Prostate gland (tissue), 2 donors: ENCODE measurements around the gene NEURL1. TPM values are rescaled to one million over a fixed set of nuclear protein-coding genes. Genes with fewer than 3 reads are reported as not detected.
A peak's percentile ranks its signal among the peaks of the same experiment; 100 is the strongest.

Source experiments
- DNase-seq: peaks from one replicate; pipeline ENCODE4 v3.0.0-alpha.2; 2019; ENCODE audit warnings: low spot score
- H3K27ac ChIP-seq, 2 donors: fragments of 200-600 bp; sonication (generic); 2 replicates each; pipeline ENCODE4 v1.5.1; 2017 to 2019
- H3K27me3 ChIP-seq: fragments of 200-600 bp; sonication (generic); replicated peaks from 2 replicates; pipeline ENCODE4 v1.5.1; 2019; ENCODE audit not compliant: insufficient read depth
- H3K36me3 ChIP-seq, 2 donors: fragments of 200-600 bp; sonication (generic); 1 replicate in 1 of 2; 2 replicates in 1 of 2; pipeline versions ENCODE4 v1.5.1 to v1.8.1; 2017 to 2019
- H3K4me1 ChIP-seq: fragments of 200-600 bp; sonication (generic); replicated peaks from 2 replicates; pipeline ENCODE4 v1.5.1; 2019
- H3K4me3 ChIP-seq, 2 donors: fragments of 200-600 bp; sonication (generic); 2 replicates each; pipeline ENCODE4 v1.5.1; 2017 to 2019
- H3K9me3 ChIP-seq: fragments of 200-600 bp; sonication (generic); 2 replicates; pipeline ENCODE4 v1.5.1; 2017
- POLR2A ChIP-seq: fragments of 450-650 bp; IDR thresholded peaks from one replicate; pipeline ENCODE4 v1.6.1; 2016; ENCODE audit warnings: antibody characterized with exemption, mild to moderate bottlenecking
- POLR2AphosphoS5 ChIP-seq: sonication (generic); formaldehyde crosslinking; IDR thresholded peaks from one replicate; pipeline ENCODE4 v1.6.1; 2017; ENCODE audit warnings: antibody characterized with exemption
- WGBS: methylation state at CpG from one replicate; pipeline ENCODE4 v1.1.5; 2018; 5-methylcytosine and 5-hydroxymethylcytosine counted together
- intact Hi-C: fragments of 100-400 bp; cut with DNase I; formaldehyde crosslinking; loops from one replicate; pipeline ENCODE4 v1.14.2; 2022
- total RNA-seq, 2 donors: library from RNA; depleted of rRNA; stranded (reverse); fragments of >200 nt; gene quantifications; one replicate each; pipeline ENCODE4 v1.1.0, GENCODE V29; 2016
- TF ChIP-seq, protein P1 (sequence below), 4 experiments: fragments of 200-600 bp in 2 of 4; fragments of 450-650 bp in 2 of 4; sonication (generic) in 2 of 4; IDR thresholded peaks; 1 replicate in 3 of 4; 2 replicates in 1 of 4; pipeline ENCODE4 v1.5.1; 2016 to 2019; ENCODE audit warnings: antibody characterized with exemption in 4 of 4, mild to moderate bottlenecking in 2 of 4, moderate library complexity in 2 of 4

The NEURL1 gene
- total RNA-seq, 2 donors from 2014 or later, result 0.96 to 10.5 TPM

DNA sequence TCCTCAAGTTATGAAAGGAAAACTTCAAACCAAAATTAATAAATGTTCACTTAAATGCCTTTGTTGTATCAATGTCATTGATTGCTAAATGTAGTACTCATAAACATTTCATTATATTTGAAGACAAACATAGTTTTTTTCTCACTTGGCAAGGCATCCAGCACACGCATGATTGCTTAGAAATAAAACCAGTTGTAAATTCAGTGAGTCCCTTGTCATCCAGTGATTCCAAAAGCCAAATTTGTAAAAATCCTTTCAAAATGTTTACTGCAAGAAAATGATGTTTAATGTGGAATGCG lies 6.1 kb upstream of the NEURL1 start:
- WGBS, result 25% methylated on average over 2 of the region's 2 CpGs
- intact Hi-C loops, result no loop called here
- TF ChIP-seq, protein P1, sequence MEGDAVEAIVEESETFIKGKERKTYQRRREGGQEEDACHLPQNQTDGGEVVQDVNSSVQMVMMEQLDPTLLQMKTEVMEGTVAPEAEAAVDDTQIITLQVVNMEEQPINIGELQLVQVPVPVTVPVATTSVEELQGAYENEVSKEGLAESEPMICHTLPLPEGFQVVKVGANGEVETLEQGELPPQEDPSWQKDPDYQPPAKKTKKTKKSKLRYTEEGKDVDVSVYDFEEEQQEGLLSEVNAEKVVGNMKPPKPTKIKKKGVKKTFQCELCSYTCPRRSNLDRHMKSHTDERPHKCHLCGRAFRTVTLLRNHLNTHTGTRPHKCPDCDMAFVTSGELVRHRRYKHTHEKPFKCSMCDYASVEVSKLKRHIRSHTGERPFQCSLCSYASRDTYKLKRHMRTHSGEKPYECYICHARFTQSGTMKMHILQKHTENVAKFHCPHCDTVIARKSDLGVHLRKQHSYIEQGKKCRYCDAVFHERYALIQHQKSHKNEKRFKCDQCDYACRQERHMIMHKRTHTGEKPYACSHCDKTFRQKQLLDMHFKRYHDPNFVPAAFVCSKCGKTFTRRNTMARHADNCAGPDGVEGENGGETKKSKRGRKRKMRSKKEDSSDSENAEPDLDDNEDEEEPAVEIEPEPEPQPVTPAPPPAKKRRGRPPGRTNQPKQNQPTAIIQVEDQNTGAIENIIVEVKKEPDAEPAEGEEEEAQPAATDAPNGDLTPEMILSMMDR (IDR thresholded peaks at IDR 0.05), result no peak
- peak; percentile 59 for TF ChIP-seq POLR2AphosphoS5
- no peaks in the 10 kb centered on the region for H3K4me1 ChIP-seq
- no peaks in the 10 kb centered on the region for H3K9me3 ChIP-seq
- no peak overlapping the region for H3K4me3 ChIP-seq
- H3K27me3 ChIP-seq, result no peaks in the 10 kb centered on the region
- no peak for DNase-seq
- no peak overlapping the region for H3K27ac ChIP-seq
- no peaks in the 10 kb centered on the region for H3K36me3 ChIP-seq

DNA sequence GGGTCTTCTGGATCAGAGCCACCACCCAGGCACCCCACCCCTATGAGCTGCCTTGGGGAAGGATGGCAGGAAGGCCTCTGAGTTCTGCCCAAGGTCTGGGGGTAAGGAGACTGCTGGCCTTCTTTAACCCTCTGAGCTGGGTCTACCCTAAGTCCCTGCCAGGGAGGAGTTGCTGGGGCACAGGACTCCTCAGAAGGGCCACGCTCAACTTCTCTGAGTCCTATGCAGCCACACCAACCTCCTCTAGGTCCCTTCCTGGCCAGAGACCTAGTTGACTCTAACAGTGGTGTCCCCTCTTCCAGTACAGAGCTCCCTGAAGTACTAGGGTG lies 2.6 kb upstream of the NEURL1 start:
- Histone ChIP-seq H3K4me3 (no peak overlapping the region), H3K27ac (no peak overlapping the region), H3K27me3 (peaks cover 9% of the 10 kb centered on the region), H3K36me3 (no peaks in the 10 kb centered on the region), H3K9me3 (no peaks in the 10 kb centered on the region), H3K4me1 (no peaks in the 10 kb centered on the region)
- no peak for DNase-seq
- intact Hi-C loops, result no loop called here
- WGBS, result 92% methylated on average over 1 of the region's 1 CpG
- TF ChIP-seq POLR2AphosphoS5, result no peak
- no peak for TF ChIP-seq POLR2A
- TF ChIP-seq, protein P1 (IDR thresholded peaks at IDR 0.05), result no peak

DNA sequence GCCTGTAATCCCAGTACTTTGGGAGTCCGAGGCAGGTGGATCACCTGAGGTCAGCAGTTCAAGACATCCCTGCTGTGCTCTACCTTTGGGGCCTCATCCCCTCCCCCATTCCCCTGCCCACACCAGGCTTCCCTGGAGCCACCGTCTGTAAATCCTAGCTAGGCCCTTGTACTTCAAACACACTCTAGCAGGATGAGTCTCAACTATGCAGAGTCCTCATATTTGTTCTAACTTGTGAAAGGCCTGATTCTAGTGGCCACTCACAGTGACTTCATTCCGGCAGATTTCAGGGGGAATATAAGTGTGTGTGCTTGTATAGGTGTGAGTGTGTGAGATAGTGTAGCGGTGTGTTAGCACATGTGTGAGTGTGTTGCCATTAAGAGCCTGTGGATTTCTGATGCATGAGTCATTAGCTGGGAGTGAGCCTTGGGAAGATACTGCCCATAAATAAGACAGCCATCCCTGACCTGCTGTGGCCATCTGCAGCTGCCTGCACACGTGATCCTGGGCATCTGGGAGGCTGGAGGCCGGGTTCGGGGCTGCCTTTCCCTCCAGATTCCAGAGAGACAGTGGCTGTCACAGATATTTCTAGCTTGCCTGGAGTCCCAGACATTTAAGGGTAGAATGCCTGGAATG lies 1.7 kb upstream of the NEURL1 start:
- DNase-seq, result no peak
- Histone ChIP-seq H3K4me3 (no peak overlapping the region), H3K27ac (no peak overlapping the region), H3K36me3 (no peaks in the 10 kb centered on the region), H3K27me3 (peaks cover 9% of the 10 kb centered on the region), H3K4me1 (no peaks in the 10 kb centered on the region), H3K9me3 (no peaks in the 10 kb centered on the region)
- 67% methylated on average over 7 of the region's 7 CpGs for WGBS
- intact Hi-C loops, result no loop called here
- TF ChIP-seq POLR2A (no peak), POLR2AphosphoS5 (no peak)
- TF ChIP-seq, protein P1 (IDR thresholded peaks at IDR 0.05), result no peak

DNA sequence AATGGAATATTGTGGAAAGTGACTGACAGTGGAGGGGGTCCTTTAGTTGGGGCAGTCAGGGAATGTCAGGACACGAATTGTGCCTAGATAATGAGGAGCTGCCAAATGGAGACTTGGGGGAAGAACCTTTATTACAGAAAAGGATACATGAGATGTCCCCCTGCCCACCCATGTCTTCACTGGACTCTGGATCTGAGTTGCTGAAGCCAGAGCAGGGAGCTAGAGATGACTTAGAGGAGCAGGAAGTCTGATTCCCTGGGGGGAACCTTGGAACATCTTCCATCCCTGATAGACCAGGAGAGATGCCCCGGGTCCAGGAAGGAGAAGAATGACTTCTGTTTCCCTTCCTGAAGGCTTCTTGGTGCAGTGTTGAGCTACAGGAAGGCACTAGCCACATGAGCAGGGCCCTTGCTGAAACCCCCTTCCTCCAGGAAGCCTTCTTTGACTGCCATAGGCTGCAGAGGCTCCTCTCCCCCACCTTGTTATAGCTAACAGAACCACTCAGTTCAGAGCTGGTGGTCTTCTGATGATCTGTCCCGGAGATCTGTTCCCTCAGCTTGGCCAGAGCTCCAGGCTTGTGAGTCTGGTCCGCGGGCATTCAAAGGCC lies 747 bp upstream of the NEURL1 start:
- DNase-seq, result no peak
- Histone ChIP-seq H3K36me3 (no peaks in the 10 kb centered on the region), H3K4me3 (no peak overlapping the region), H3K27me3 (peaks cover 9% of the 10 kb centered on the region), H3K9me3 (no peaks in the 10 kb centered on the region), H3K4me1 (no peaks in the 10 kb centered on the region), H3K27ac (no peak overlapping the region)
- intact Hi-C loops, result no loop called here
- TF ChIP-seq POLR2AphosphoS5 (no peak), POLR2A (no peak)
- TF ChIP-seq, protein P1 (IDR thresholded peaks at IDR 0.05), result no peak
- WGBS, result 91% methylated on average over 5 of the region's 5 CpGs
